ENCODE measurements around the gene RPL29. TPM values are rescaled to one million over a fixed set of nuclear protein-coding genes. Genes with fewer than 3 reads are reported as not detected.

RPL29 gene
- total RNA-seq, 2 experiments from 2014 or later, result 1,975 to 2,071 TPM

GRCh38 chr3:52018319-52019000 is 22.8 kb upstream of the RPL29 start:
- DNase-seq, result no peak
- ChIA-PET POLR2A (no interaction called here), CTCF (interaction anchor here (1.9 kb wide), 1 partner anchor 105 kb away, joined by 5 read pairs; no protein-coding TSS in a partner anchor)
- H3K9me3 Mint-ChIP-seq (ENCODE audit: low read depth), result no peaks in the 10 kb centered on the region
- H3K36me3 Mint-ChIP-seq (ENCODE audit: low read depth), result no peaks in the 10 kb centered on the region
- no peak overlapping the region for H3K4me3 Mint-ChIP-seq
- H3K4me1 Mint-ChIP-seq, result no peaks in the 10 kb centered on the region
- intact Hi-C loops (cut with DNase I, micrococcal nuclease), result no loop called here
- H3K27me3 Mint-ChIP-seq, result no peaks in the 10 kb centered on the region
- H3K27ac Mint-ChIP-seq, result no peak overlapping the region
- no peak for ATAC-seq

GRCh38 chr3:52017586-52017985 is 21.9 kb upstream of the RPL29 start:
- H3K4me3 Mint-ChIP-seq, result no peak overlapping the region
- CTCF ChIA-PET, result interaction anchor here (1.2 to 1.9 kb wide), 2 partner anchors 16 to 105 kb away, joined by 5 read pairs; no protein-coding TSS in a partner anchor
- H3K9me3 Mint-ChIP-seq (ENCODE audit: low read depth), result no peaks in the 10 kb centered on the region
- ATAC-seq (no peak), DNase-seq (no peak)
- no peaks in the 10 kb centered on the region for H3K36me3 Mint-ChIP-seq (ENCODE audit: low read depth)
- no peaks in the 10 kb centered on the region for H3K4me1 Mint-ChIP-seq
- intact Hi-C loops (cut with DNase I, micrococcal nuclease), result no loop called here
- POLR2A ChIA-PET, result no interaction called here
- no peak overlapping the region for H3K27ac Mint-ChIP-seq
- H3K27me3 Mint-ChIP-seq, result no peaks in the 10 kb centered on the region

DNA sequence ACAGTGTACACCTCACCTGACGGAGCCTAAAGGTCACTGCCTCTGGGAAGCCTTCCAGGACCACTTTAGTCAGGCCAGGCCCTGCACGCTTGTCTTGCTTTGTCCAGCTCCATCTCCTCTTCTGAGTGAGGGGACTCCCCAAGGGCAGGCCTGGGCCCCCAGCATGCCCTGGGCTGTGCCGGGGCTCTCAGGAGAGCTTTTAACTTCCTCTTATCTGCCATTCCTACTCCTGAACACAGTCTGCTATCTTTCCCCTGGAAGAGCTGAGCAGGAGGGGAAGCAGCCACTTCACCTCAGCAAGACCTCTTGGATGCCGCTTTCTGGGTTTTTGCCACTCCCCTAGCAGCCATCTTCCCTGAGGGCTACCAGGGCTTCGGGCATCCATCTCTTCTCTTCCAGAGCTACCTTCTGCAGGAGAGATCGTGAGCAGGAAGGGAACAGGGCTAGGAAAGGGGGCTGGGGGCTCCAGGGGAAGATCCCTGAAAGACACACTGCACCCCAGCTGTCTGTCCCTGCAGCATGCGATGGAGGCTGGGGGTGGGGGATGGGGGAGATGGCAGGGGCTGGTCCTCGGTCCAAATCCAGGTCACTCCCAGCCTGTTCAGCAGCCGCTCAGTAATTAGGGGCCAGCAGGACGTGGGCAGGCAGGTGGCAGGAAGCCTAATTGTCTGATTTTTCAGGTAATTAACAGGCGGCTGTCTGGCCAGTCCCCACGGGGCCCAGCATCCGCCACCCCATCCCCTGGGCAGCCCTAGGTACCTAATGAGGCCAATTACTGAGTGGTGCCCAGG is 19.9 kb upstream of the RPL29 start:
- H3K36me3 Mint-ChIP-seq (ENCODE audit: low read depth), result no peaks in the 10 kb centered on the region
- no peak for DNase-seq
- no peaks in the 10 kb centered on the region for H3K27me3 Mint-ChIP-seq
- H3K4me3 Mint-ChIP-seq, result no peak overlapping the region
- intact Hi-C loops (cut with DNase I, micrococcal nuclease), result no loop called here
- H3K4me1 Mint-ChIP-seq, result no peaks in the 10 kb centered on the region
- ATAC-seq, result no peak
- H3K9me3 Mint-ChIP-seq (ENCODE audit: low read depth), result no peaks in the 10 kb centered on the region
- ChIA-PET CTCF (interaction anchor here (0.9 kb wide), 1 partner anchor 10 kb away, joined by 3 read pairs; no protein-coding TSS in a partner anchor), POLR2A (no interaction called here)
- no peak overlapping the region for H3K27ac Mint-ChIP-seq

- POLR2A ChIA-PET, result no interaction called here
- Mint-ChIP-seq H3K27me3 (no peaks in the 10 kb centered on the region), H3K36me3 (ENCODE audit: low read depth) (no peaks in the 10 kb centered on the region), H3K4me3 (no peak overlapping the region), H3K9me3 (ENCODE audit: low read depth) (no peaks in the 10 kb centered on the region), H3K4me1 (no peaks in the 10 kb centered on the region), H3K27ac (no peak overlapping the region)
- CTCF ChIA-PET, result interaction anchor here (0.6 kb wide), 1 partner anchor 190 kb away, joined by 3 read pairs; no protein-coding TSS in a partner anchor
- intact Hi-C loops (cut with DNase I, micrococcal nuclease), result no loop called here
- ATAC-seq, result no peak
- no peak for DNase-seq
These were observed 18.9 kb upstream of the RPL29 start for GRCh38 chr3:52014613-52015012.

DNA sequence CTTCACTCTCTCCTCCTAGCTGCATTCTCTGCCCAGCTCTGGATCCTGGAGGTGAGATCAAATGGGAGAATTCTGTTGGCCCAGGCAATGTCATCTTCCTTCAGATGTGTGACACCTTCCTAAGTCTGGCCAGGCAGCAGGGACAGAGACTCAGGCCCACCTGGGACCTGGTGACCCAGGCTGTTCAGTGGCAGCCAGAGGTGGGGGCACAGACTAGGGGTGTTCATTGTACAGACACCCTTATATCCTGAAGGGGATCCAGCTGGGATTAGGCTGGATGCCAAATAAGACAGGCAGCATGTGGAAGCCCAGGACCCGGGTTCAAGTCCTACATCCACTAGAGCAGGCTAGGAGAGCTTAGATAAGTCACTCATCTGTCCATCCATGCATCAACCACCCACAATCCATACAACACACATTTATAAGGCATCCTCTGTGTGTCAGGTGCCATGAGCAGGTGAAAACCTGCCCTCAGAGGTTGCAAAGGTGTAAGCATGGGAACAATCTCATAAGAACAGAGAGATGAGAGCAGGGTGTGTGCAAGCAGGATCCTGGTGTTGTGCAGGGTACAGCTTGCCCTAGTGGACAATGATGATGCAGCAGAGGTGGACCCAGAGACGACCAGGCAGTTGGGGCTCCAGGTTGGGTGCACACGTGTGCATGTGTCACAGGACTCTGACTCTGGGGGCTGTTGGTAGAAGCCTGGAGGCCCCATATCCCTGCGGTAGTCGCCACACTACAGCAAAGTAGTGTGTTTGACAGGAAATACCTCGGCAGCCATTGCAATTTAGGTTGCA is 18.3 kb upstream of the RPL29 start:
- H3K9me3 Mint-ChIP-seq (ENCODE audit: low read depth), result no peaks in the 10 kb centered on the region

DNA sequence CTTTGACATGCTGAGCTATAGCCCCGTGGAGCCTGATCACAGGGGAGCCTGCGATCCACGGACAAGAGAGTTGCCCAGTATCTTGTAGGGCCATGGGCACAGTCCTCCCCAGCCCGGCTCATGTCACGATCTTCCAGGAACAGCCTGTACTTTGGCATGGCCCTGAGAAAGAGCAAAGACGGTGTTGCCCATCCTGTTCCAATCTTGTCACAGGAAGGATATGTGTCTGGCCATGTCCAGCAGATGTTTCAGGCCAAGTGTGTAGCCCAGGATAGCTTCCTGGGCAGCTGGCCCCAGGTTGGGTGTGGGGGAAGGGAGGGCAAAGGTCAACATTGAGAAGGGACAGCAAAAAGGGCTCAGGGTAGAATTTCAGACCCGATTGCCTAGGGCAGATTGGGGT is 17.0 kb upstream of the RPL29 start:
- no peak for ATAC-seq
- intact Hi-C loops (cut with DNase I, micrococcal nuclease), result no loop called here
- POLR2A ChIA-PET, result no interaction called here
- H3K4me1 Mint-ChIP-seq, result no peaks in the 10 kb centered on the region
- no peaks in the 10 kb centered on the region for H3K27me3 Mint-ChIP-seq
- no peaks in the 10 kb centered on the region for H3K9me3 Mint-ChIP-seq (ENCODE audit: low read depth)
- H3K36me3 Mint-ChIP-seq (ENCODE audit: low read depth), result no peaks in the 10 kb centered on the region
- H3K27ac Mint-ChIP-seq, result no peak overlapping the region
- CTCF ChIA-PET, result interaction anchor here (0.6 to 2.4 kb wide), 8 partner anchors 11 to 373 kb away, joined by 3 to 9 read pairs (median 4); no protein-coding TSS in a partner anchor
- no peak overlapping the region for H3K4me3 Mint-ChIP-seq
- no peak for DNase-seq

More for the DNA sequence above, 18.3 kb upstream of the RPL29 start:
- intact Hi-C loops (cut with DNase I, micrococcal nuclease), result no loop called here
- ChIA-PET CTCF (interaction anchor here (0.6 to 2.4 kb wide), 7 partner anchors 12 to 326 kb away, joined by 3 to 9 read pairs (median 3); partner anchors contain the start of gene ABHD14B), POLR2A (no interaction called here)
- no peak for DNase-seq
- ATAC-seq, result no peak
- no peaks in the 10 kb centered on the region for H3K4me1 Mint-ChIP-seq
- H3K4me3 Mint-ChIP-seq, result no peak overlapping the region
- H3K27me3 Mint-ChIP-seq, result no peaks in the 10 kb centered on the region
- H3K27ac Mint-ChIP-seq, result no peak overlapping the region
- no peaks in the 10 kb centered on the region for H3K36me3 Mint-ChIP-seq (ENCODE audit: low read depth)

DNA sequence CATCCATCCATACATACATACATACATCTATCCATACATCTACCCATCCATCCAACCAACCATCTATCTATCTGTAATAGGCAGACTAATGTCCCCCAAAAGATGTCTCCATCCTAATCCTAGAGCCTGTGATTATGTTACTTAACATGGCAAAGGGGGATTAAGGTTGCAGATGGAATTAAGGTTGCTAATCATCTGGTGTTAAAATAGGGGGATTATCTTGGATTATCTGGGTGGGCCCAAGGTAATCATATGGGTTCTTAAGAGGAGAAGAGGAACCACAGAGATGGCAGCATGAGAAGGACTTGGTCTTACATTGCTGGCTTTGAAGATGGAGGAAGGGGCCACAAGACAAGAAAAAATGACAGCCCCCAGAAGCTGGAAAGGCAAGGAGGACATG is 14.7 kb upstream of the RPL29 start:
- Mint-ChIP-seq H3K4me3 (no peak overlapping the region), H3K27ac (no peak overlapping the region), H3K4me1 (peaks cover 9% of the 10 kb centered on the region), H3K27me3 (no peaks in the 10 kb centered on the region), H3K9me3 (ENCODE audit: low read depth) (no peaks in the 10 kb centered on the region), H3K36me3 (ENCODE audit: low read depth) (no peaks in the 10 kb centered on the region)
- ATAC-seq (no peak), DNase-seq (no peak)
- ChIA-PET CTCF (interaction anchor here (0.7 kb wide), 1 partner anchor 110 kb away, joined by 3 read pairs; no protein-coding TSS in a partner anchor), POLR2A (no interaction called here)
- intact Hi-C loops (cut with DNase I, micrococcal nuclease), result no loop called here

GRCh38 chr3:52007291-52007690 is 11.6 kb upstream of the RPL29 start:
- H3K27ac Mint-ChIP-seq, result no peak overlapping the region
- H3K27me3 Mint-ChIP-seq, result no peaks in the 10 kb centered on the region
- POLR2A ChIA-PET, result no interaction called here
- CTCF ChIA-PET, result interaction anchor here (0.6 to 0.9 kb wide), 2 partner anchors 9 to 462 kb away, joined by 3 read pairs; no protein-coding TSS in a partner anchor
- H3K4me1 Mint-ChIP-seq, result peaks cover 13% of the 10 kb centered on the region
- no peaks in the 10 kb centered on the region for H3K9me3 Mint-ChIP-seq (ENCODE audit: low read depth)
- ATAC-seq (no peak), DNase-seq (no peak)
- H3K36me3 Mint-ChIP-seq (ENCODE audit: low read depth), result no peaks in the 10 kb centered on the region
- intact Hi-C loops (cut with DNase I, micrococcal nuclease), result no loop called here
- H3K4me3 Mint-ChIP-seq, result no peak overlapping the region

DNA sequence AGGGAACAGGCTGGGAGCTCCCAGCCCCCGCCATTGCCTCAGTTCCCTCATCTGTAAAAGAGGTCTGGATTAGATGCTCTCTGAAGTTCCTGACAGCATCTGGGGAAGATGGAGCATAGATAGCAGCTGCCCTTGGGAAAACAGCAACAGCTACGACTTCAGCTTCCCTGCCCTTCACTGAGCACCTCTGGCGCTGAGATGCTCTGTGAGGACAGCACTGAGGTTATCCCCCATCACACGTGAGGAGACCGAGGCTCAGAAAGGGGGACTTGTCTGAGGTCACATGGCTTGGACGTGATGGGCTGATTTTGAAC is 11.1 kb upstream of the RPL29 start:
- intact Hi-C loops (cut with DNase I, micrococcal nuclease), result no loop called here
- Mint-ChIP-seq H3K9me3 (ENCODE audit: low read depth) (no peaks in the 10 kb centered on the region), H3K36me3 (ENCODE audit: low read depth) (no peaks in the 10 kb centered on the region), H3K4me3 (no peak overlapping the region), H3K27ac (no peak overlapping the region), H3K27me3 (no peaks in the 10 kb centered on the region), H3K4me1 (peaks cover 13% of the 10 kb centered on the region)
- CTCF ChIA-PET, result interaction anchor here (0.6 kb wide), 1 partner anchor 87 kb away, joined by 3 read pairs; no protein-coding TSS in a partner anchor
- DNase-seq (no peak), ATAC-seq (no peak)
- POLR2A ChIA-PET, result no interaction called here

DNA sequence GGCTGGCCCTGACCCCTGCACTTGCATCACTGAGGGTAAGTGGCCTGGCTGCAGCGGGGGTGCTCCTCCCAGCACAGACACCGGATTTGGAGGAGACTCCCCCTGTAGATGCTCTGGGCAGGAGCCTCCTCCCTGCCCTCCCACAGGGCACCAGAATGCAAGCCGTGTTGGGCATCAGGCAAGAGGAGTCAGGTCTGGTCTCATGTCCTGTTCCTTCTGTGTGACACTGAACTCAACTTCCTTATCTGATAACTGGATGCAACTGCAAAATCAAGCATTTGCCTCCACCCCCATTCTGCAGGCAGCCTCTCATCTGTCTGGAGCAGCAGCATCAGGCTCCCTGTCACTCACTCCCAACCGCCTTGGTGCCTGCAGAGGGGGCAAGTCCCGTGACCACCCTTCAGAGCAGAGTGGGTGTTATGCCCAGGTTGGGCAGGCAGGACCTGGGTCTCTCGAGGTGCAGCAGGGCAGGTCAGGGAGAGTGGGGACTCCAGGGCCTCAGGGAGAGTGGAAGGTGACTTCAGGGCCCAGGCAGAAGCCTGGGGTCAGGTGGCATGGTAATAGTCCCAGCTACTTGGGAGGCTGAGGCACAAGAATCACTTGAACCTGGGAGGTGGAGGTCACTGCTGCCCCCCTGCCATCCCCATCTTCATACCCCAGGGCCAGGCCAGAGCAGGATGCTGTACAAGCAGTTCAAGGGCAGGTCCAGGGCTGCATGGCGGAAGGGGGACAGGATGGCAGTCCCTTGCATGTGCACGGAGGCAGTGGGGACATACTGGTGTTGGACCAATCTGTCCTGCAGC is 10.5 kb upstream of the RPL29 start:
- Mint-ChIP-seq H3K4me3 (no peak overlapping the region), H3K36me3 (ENCODE audit: low read depth) (no peaks in the 10 kb centered on the region), H3K27ac (no peak overlapping the region), H3K27me3 (no peaks in the 10 kb centered on the region), H3K4me1 (peaks cover 16% of the 10 kb centered on the region), H3K9me3 (ENCODE audit: low read depth) (no peaks in the 10 kb centered on the region)
- DNase-seq (no peak), ATAC-seq (no peak)
- POLR2A ChIA-PET, result interaction anchor here (0.7 kb wide), 1 partner anchor 316 kb away, joined by 3 read pairs; no protein-coding TSS in a partner anchor
- intact Hi-C loops (cut with DNase I, micrococcal nuclease), result no loop called here
- CTCF ChIA-PET, result interaction anchor here (0.6 to 6.3 kb wide), 4 partner anchors 10 to 139 kb away, joined by 3 to 76 read pairs (median 3); no protein-coding TSS in a partner anchor

Data from activated CD4-positive, alpha-beta T cell treated with anti-CD3 and anti-CD28 coated beads for 36 hours (primary cell).